Measurements from ENCODE around the gene GID4. TPM values are rescaled to one million over a fixed set of nuclear protein-coding genes. Genes with fewer than 3 reads are reported as not detected.

GID4 gene
- total RNA-seq, 1 donor from 2014 or later, result 17.1 TPM

GRCh38 chr17:18014006-18014405 is 25.2 kb upstream of the GID4 start:
- intact Hi-C loops (cut with DNase I), result no loop called here
- DNase-seq (ENCODE audit: low spot score) (no peak), ATAC-seq (no peak)

DNA sequence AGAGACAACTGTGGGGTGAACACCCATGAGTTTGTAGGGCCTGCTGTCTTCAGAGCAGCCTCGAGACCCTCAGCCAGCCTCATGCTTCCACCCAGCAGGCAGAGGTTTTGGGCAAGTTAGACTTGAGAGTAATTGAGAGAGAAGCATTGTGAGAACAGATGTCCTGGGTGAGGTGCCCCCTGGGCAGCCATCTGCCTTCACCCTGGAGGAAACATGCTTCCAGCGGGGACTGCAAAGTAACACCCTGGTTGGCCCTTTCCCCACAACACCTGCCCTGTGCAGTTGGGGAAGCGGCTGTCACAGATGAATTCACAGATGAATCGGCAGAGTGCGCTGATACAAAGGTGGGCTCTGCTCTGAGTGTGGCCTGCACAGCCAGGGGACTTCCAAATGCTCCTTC is 23.6 kb upstream of the GID4 start:
- ATAC-seq (no peak), DNase-seq (ENCODE audit: low spot score) (no peak)
- intact Hi-C loops (cut with DNase I), result no loop called here

DNA sequence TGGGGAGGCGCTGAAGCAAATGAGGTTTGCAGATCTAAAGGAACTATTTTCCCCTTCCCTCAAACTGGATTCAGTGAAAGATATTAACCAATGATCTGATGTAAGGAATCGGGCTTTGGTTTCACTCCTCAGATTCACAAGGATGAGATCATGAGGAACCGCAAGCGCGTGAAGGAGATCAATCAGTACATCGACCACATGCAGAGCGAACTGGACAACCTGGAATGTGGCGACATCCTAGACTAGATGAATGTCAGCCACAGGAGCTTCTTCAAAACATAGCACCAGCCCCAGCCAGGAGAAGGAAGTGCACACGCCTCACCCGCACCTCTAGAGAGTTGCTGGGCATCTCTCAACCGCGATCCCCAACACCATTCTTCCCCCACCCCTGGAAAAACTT is 22.8 kb upstream of the GID4 start:
- DNase-seq (ENCODE audit: low spot score), result no peak
- no peak for ATAC-seq
- intact Hi-C loops (cut with DNase I), result no loop called here

DNA sequence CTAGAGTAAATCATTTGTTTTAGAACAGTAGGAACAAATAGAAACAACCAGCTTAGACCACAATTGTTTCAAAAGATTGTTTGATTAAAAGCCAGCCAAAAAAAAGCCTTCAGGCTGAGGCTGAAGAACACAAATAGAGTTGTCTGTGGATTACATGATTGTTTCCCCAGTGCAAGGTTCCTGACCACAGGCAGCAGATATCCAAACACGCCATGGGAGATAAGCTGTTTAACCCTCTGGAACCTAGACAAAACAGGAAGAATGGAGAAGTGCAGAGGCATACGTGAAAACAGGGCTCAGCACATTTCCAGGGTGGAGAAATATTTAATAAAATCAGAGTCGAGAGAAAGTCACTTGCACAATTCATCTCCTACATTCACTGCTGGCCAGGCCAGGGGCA is 21.2 kb upstream of the GID4 start:
- DNase-seq (ENCODE audit: low spot score), result no peak
- ATAC-seq, result peak; percentile 20
- intact Hi-C loops (cut with DNase I), result no loop called here

- ATAC-seq (peak; percentile 41), DNase-seq (ENCODE audit: low spot score) (no peak)
- intact Hi-C loops (cut with DNase I), result no loop called here
Measured at GRCh38 chr17:18018411-18018921, 20.7 kb upstream of the GID4 start.

DNA sequence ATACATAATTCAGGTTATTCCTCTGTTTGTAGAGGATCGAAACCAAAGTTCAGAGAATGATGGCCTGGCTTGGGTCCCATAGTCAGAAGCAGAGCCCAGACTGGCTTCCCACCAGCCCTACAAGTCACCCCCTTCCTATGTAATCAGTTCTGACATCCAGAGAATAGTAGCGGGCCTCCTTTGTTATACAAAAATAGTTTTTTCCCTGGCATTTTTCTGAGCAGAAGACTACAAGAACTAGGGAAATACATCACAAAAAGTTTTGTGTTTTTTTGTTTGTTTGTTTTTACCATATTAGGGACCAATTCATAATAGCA is 19.4 kb upstream of the GID4 start:
- intact Hi-C loops (cut with DNase I), result loop anchor here (10.0 kb wide), 1 partner anchor 135 kb away; no protein-coding TSS in a partner anchor
- no peak for DNase-seq (ENCODE audit: low spot score)
- no peak for ATAC-seq

- DNase-seq (ENCODE audit: low spot score) (no peak), ATAC-seq (no peak)
- intact Hi-C loops (cut with DNase I), result loop anchor here (10.0 kb wide), 1 partner anchor 136 kb away; no protein-coding TSS in a partner anchor
Measured at GRCh38 chr17:18020971-18021370, 18.2 kb upstream of the GID4 start.

DNA sequence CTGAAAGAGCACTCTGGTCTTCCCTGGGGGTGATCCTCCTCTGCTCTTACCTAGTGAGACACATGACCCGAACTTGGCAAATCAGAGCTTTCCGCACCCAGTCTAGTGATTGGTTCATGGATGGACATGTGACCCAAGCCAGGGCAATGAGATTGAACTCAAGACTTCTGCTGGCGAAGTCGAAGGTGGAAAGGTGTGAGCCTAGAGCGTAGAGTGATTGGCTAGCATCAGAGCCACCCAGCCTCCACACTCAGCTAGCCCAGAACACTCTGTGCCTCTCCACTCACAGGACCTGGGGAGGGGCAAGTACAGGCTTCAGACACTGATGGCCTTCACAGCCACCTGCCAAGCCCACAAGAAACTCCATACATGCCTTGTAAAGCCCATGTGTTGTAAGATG is 17.8 kb upstream of the GID4 start:
- intact Hi-C loops (cut with DNase I), result loop anchor here (10.0 kb wide), 1 partner anchor 137 kb away; no protein-coding TSS in a partner anchor
- no peak for ATAC-seq
- DNase-seq (ENCODE audit: low spot score), result no peak

DNA sequence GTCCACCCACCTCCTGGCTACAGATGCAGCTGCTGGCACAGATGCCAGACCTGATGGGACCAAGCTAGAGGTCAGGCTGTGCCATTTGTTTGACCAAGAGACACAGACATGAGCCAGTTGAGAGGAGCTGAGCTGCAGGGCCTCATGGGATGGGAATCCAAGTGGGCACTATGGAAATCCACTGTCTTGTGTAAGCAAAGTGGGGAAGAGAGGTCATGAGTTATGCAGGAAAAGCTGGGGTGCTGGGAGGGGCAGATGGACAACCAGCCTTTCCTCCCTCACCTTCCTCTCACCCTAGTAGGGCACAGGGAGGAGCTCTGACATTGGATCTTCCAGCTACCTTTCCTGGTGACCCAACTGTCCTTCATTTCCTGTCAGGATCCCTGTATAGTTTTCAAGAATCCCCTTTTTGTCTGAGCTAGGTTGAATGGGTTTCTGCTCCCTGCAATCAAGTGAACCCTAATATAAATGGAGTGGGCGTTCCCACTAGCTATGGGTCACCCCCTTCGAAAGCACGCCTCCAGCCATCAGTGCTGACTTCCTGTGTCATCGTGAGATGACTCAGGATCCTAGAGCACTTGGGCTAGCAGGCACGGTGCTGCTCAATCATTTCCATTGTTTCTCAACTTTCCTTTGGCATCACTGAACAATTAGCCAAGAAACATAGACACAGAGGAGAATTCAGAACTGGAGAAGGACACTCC is 13.8 kb upstream of the GID4 start:
- intact Hi-C loops (cut with DNase I), result loop anchor here (10.0 kb wide), 1 partner anchor 141 kb away; no protein-coding TSS in a partner anchor
- ATAC-seq (no peak), DNase-seq (ENCODE audit: low spot score) (no peak)

- intact Hi-C loops (cut with DNase I), result loop anchor here (10.0 kb wide), 1 partner anchor 141 kb away; no protein-coding TSS in a partner anchor
- peak; percentile 45 for ATAC-seq
- no peak for DNase-seq (ENCODE audit: low spot score)
Measured at GRCh38 chr17:18025945-18026776, 13.0 kb upstream of the GID4 start.

- DNase-seq (ENCODE audit: low spot score) (no peak), ATAC-seq (no peak)
- intact Hi-C loops (cut with DNase I), result loop anchor here (10.0 kb wide), 1 partner anchor 142 kb away; no protein-coding TSS in a partner anchor
Measured at GRCh38 chr17:18027280-18027679, 11.9 kb upstream of the GID4 start.

- intact Hi-C loops (cut with DNase I), result loop anchor here (10.0 kb wide), 1 partner anchor 144 kb away; no protein-coding TSS in a partner anchor
- no peak for DNase-seq (ENCODE audit: low spot score)
- no peak for ATAC-seq
Measured at GRCh38 chr17:18028114-18028951, 10.9 kb upstream of the GID4 start.

DNA sequence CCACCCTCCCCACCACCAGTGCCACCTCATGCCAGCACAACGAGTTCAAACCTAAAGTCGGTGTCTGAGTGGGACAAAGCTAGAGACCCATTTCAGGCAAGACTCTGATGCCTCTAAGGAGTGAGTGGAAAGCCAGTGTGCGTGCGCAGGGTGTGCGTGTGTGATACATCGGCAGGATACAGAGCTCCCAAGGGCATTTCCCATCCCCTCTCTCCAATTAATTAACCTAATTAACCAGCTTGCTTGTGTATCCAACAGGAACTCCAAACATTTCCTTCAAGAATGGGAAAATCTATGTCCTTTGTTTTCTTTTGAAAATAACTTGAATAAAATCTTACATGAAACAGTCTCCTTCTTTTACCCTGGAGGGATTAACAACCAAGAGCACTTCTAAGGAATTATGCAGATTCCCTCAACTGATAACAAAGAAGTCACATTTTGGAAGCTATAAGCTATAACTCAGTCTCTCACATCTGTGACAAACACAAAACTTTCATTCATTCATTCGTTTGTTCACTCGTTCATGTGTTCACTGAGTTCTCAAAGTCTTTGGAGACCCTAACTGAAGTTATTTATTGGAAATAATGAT is 10.2 kb upstream of the GID4 start:
- ATAC-seq, result no peak
- intact Hi-C loops (cut with DNase I), result loop anchor here (10.0 kb wide), 1 partner anchor 144 kb away; no protein-coding TSS in a partner anchor
- DNase-seq (ENCODE audit: low spot score), result no peak

DNA sequence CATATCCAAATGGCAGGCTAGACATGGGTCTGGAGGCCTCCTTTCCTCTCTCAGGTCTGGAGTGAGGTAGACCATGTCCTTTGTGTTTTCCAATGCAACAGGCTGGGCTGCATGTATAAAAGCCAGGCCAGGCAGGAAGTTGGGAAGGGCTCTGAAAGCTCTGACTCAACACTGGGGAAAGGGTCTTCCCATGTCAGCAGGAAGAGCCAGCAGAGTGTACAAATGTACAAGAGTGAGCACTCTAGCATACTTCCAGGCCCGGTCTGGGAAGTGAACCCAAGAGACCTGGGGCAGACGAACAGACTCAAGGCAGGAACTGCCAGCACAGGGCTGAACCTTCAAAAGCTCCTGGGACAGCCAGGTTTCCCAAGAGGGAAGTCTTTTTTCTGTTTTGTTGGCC is 7.3 kb upstream of the GID4 start:
- no peak for ATAC-seq
- intact Hi-C loops (cut with DNase I), result loop anchor here (5.0 kb wide), 1 partner anchor 350 kb away; the partner anchor contains the start of gene RAI1

DNA sequence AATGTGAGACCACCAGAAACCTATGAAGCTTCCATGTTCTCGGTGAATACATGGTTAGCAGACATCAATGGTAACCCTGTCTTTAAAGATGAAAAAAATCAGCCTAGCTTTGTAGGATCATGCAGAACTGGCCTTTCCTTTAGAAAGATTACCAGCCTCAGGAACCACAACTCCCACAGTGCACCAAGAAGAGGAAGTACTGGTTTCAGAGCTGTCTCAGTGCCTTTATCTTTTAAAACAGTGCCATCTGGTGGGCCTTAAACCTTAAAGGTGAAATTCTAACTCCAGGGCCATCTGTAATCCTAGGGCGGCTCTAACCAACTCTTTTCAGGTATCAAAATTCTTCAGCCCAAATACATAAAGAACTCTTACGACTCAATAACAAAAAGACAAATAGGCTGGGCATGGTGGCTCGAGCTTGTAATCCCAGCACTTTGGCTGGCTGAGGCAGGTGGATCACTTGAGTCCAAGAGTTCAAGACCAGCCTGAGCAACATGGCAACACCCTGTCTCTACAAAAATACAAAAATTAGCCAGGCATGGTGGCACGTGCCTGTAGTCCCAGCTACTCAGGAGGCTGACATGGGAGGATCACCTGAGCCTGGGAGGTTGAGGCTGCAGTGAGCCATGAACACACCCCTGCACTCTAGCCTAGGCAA is 5.6 kb upstream of the GID4 start:
- DNase-seq (ENCODE audit: low spot score), result no peak

More for the DNA sequence above, 7.3 kb upstream of the GID4 start:
- no peak for DNase-seq (ENCODE audit: low spot score)

DNA sequence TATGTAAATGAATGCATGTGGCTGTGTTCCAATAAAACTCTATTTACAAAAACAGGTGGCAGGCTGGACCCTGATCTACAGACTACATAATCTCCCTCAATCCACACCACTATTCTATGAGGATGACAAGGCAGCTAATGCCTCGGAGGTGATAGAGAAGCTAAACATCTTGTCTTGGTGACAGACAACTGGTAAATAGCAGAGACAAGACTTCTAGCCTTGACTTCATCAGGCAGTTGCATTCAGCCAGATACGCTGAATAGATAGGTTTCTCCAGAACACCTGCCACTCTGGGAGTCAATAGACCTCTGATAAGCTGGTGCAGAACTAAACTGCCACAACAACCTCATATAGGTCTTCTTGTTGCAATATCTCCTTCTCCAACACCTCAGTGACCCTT is 3.5 kb upstream of the GID4 start:
- no peak for ATAC-seq
- intact Hi-C loops (cut with DNase I), result no loop called here
- no peak for DNase-seq (ENCODE audit: low spot score)

More for the DNA sequence above, 5.6 kb upstream of the GID4 start:
- peak; percentile 91 for ATAC-seq
- intact Hi-C loops (cut with DNase I), result loop anchor here (5.0 kb wide), 1 partner anchor 351 kb away; the partner anchor contains the start of gene RAI1

DNA sequence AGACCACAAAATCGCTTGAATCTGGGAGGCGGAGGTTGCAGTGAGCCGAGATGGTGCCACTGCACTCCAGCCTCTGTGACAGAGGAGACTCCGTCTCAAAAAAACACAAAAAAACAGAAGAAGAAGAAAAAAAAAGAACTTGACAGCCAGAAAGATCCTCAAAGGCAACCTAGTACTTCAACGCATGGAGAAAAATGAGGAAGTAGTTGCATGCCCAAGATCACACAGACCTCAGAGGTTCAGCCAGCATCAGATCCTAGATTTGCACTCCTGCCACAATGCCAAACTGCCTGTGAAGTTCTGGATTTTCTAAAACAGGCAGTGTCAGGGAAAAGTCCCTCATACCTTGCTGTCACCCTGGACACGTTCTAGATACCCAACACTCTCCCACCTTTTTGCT is 1.7 kb upstream of the GID4 start:
- ATAC-seq (no peak), DNase-seq (ENCODE audit: low spot score) (no peak)
- intact Hi-C loops (cut with DNase I), result no loop called here
